ENCODE measurements around the gene MYH9. TPM values are rescaled to one million over a fixed set of nuclear protein-coding genes. Genes with fewer than 3 reads are reported as not detected.
"Not testable (repeated sequence)": the region's sequence is repeated elsewhere in the genome, so short reads cannot be mapped to it uniquely, and the experiment has no call there.

MYH9 gene
- total RNA-seq, 1 donor from 2014 or later = 277 TPM

- no peaks in the 10 kb centered on the region for H3K9me3 Mint-ChIP-seq
- no peaks in the 10 kb centered on the region for H3K27me3 Mint-ChIP-seq
- H3K4me3 Mint-ChIP-seq = peak overlapping the region; percentile 34
- H3K4me1 Mint-ChIP-seq (ENCODE audit: unreplicated experiment) = peaks cover 14% of the 10 kb centered on the region
- peak overlapping the region; percentile 76 for H3K27ac Mint-ChIP-seq
- peaks cover 3% of the 10 kb centered on the region for H3K36me3 Mint-ChIP-seq
- TF ChIP-seq CTCF (conservative IDR thresholded peaks at IDR 0.05) = no peak
- DNase-seq (ENCODE audit: extremely low spot score, unreplicated experiment) = no peak
Observed at GRCh38 chr22:36391638-36392037, 3.9 kb upstream of the MYH9 start.

- Mint-ChIP-seq H3K4me3 (peak overlapping the region; percentile 84), H3K27ac (peak overlapping the region; percentile 80)
Observed at GRCh38 chr22:36389122-36389521, 1.4 kb upstream of the MYH9 start.

GRCh38 chr22:36387709-36387958, 133 bp downstream of the MYH9 start:
- Mint-ChIP-seq H3K4me1 (ENCODE audit: unreplicated experiment) (peaks cover 30% of the 10 kb centered on the region), H3K27ac (peak overlapping the region; percentile 80), H3K27me3 (no peaks in the 10 kb centered on the region), H3K36me3 (peaks cover 4% of the 10 kb centered on the region), H3K9me3 (no peaks in the 10 kb centered on the region), H3K4me3 (peak overlapping the region; percentile 84)
- DNase-seq (ENCODE audit: extremely low spot score, unreplicated experiment) = no peak
- TF ChIP-seq CTCF (conservative IDR thresholded peaks at IDR 0.05) = no peak

More at GRCh38 chr22:36389122-36389521, 1.4 kb upstream of the MYH9 start:
- H3K9me3 Mint-ChIP-seq; DNase-seq (ENCODE audit: extremely low spot score, unreplicated experiment); H3K36me3 Mint-ChIP-seq; H3K27me3 Mint-ChIP-seq: not testable (repeated sequence)
- peaks cover 24% of the 10 kb centered on the region for H3K4me1 Mint-ChIP-seq (ENCODE audit: unreplicated experiment)

- Mint-ChIP-seq H3K4me3 (peak overlapping the region; percentile 87), H3K27ac (peak overlapping the region; percentile 96), H3K9me3 (no peaks in the 10 kb centered on the region), H3K36me3 (peaks cover 4% of the 10 kb centered on the region), H3K4me1 (ENCODE audit: unreplicated experiment) (peaks cover 30% of the 10 kb centered on the region), H3K27me3 (no peaks in the 10 kb centered on the region)
- TF ChIP-seq CTCF (conservative IDR thresholded peaks at IDR 0.05) = no peak
- DNase-seq (ENCODE audit: extremely low spot score, unreplicated experiment) = no peak
Observed at GRCh38 chr22:36386900-36387708, 663 bp downstream of the MYH9 start.

- H3K36me3 Mint-ChIP-seq = peaks cover 8% of the 10 kb centered on the region
- no peak for TF ChIP-seq CTCF (conservative IDR thresholded peaks at IDR 0.05)
- H3K27ac Mint-ChIP-seq = peak overlapping the region; percentile 96
- H3K4me1 Mint-ChIP-seq (ENCODE audit: unreplicated experiment) = peaks cover 30% of the 10 kb centered on the region
- no peak for DNase-seq (ENCODE audit: extremely low spot score, unreplicated experiment)
- peak overlapping the region; percentile 87 for H3K4me3 Mint-ChIP-seq
- H3K9me3 Mint-ChIP-seq = no peaks in the 10 kb centered on the region
- no peaks in the 10 kb centered on the region for H3K27me3 Mint-ChIP-seq
Observed at GRCh38 chr22:36386351-36386899, 1.3 kb downstream of the MYH9 start.

GRCh38 chr22:36385491-36386350, 2.0 kb downstream of the MYH9 start:
- no peak for DNase-seq (ENCODE audit: extremely low spot score, unreplicated experiment)
- Mint-ChIP-seq H3K27ac (peak overlapping the region; percentile 96), H3K4me1 (ENCODE audit: unreplicated experiment) (peaks cover 29% of the 10 kb centered on the region), H3K27me3 (no peaks in the 10 kb centered on the region), H3K4me3 (peak overlapping the region; percentile 87), H3K9me3 (no peaks in the 10 kb centered on the region), H3K36me3 (peaks cover 8% of the 10 kb centered on the region)
- TF ChIP-seq CTCF (conservative IDR thresholded peaks at IDR 0.05) = no peak

Measured in type B pancreatic cell (in vitro differentiated cells).